ENCODE measurements around the gene ARSB.
"Not testable (repeated sequence)": the region's sequence is repeated elsewhere in the genome, so short reads cannot be mapped to it uniquely, and the experiment has no call there.

ARSB gene

GRCh38 chr5:78779262-78779661 lies 205.8 kb downstream of the ARSB start:
- DNase-seq (ENCODE audit: low spot score) = no peak

- DNase-seq (ENCODE audit: low spot score) = no peak
These were observed 206.6 kb downstream of the ARSB start for GRCh38 chr5:78778538-78778937.

- DNase-seq (ENCODE audit: low spot score) = no peak
These were observed 207.2 kb downstream of the ARSB start for GRCh38 chr5:78777901-78778300.

- no peak for DNase-seq (ENCODE audit: low spot score)
These were observed 208.5 kb downstream of the ARSB start for GRCh38 chr5:78776637-78777036.

DNA sequence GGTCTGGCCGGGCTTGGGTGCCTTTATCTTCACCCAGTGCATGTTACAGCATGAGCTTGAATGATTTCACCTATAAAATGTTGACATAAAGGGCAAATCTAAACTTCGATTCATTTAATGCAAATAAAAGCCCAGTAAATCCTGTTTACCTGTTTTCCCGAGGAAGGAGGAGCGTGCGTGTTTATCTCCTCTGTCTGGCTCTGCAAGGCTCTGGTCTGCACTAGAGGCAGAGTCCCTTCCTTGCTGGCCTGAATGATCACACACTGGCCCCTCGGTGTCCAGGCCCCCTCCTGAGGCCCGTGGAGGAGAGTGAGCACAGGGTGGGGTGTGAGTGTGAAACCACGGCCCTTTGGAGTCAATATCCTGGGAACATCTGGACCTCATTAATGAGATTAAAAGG lies 211.5 kb downstream of the ARSB start:
- DNase-seq (ENCODE audit: low spot score) = no peak

DNA sequence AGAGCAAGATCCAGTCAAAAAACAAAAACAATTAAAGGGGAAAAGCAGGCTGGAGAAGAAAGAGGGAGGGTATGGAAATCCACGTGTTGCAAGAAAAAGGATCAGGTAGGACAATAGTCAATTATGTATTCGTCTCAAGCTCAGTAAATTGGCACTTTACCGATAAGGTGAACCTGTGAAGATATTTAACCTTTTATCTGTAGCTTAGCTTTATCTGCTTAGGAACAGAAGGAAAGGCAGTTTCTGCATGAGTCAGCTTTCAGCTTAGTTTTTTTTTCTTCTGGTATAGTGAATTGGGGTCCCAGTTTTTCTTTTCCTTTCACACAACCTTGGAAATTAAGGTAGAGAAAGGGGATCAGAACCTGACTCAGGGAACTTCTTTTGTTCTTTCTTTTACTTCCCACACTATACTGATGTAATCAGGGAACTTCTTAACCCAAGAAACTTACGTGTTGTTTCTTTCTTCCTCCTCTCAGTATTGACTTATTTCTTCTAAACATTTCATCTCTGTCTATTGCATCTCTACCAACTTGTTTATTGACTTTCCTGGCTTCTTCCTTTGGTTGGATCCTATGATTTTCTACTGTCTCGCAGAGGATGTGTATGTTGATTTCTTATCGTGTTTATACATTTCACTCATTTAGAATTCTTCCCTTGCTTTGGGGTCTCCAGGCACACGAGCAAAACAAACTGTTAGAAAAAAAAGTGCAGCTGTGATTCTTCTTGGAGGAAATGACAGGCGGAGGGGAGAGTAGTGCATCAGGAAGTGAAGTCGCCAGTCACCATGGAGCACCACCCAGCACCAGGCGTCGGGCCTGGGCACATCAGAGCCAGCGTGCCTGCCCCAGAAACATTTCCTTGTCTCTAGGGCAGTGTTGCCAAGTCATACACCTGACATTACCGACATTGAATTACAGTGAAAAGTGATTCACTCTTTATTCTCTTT lies 213.6 kb downstream of the ARSB start:
- DNase-seq (ENCODE audit: low spot score) = no peak

DNA sequence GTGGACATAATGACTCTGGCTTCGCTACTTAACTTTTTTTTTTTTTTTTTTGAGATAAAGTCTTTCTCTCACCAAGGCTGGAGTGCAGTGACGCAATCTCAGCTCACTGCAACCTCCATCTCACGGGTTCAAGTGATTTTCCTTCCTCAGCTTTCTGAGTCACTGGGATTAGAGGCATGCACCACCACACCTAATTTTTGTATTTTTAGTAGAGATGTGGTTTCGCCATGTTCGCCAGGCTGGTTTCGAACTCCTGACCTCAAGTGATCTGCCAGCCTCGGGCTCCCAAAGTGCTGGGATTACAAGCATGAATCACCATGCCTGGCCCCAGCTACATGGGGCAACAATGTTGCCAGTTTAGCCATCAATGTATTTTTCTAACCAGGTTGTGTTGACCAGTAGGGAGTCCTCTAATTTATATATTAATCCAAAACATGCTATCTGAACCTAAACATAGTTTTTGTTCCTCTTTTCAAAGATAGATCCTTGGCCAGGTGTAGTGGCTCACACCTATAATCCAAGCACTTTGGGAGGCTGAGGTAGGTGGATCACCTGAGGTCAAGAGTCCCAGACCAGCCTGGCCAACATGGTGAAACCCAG lies 216.2 kb downstream of the ARSB start:
- no peak for DNase-seq (ENCODE audit: low spot score)

- DNase-seq (ENCODE audit: low spot score) = no peak
These were observed 218.7 kb downstream of the ARSB start for GRCh38 chr5:78766412-78766762.

DNA sequence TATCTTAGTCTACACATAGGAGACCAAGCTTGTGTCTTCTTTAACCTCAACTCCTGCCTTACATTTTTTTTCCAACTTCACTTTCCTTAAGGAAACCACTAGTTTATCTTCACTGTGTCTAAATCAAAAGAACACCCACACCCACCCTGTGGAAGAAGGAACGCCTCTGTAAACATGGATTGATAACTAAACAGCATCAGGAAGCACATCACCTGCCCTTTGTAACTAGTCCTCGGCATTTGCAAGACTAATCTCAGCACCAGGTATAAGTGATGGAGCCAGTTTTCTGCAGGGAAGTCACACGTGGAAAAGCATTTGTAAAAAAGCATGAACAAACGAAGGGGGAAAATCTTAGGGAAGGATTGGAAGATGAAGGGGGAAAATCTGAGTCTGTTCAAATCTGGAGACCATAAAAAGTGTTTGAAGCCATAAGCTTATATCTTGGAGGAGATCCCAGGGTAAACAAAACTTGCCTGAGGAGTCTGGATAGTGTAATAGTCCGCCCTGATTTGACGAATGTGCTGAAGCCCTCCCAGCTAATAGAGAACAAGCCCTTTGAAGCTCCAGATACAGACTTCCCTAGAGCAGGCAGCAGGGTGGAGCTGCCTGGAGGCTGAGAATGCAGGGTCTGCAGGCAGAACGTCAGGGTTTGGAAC lies 219.2 kb downstream of the ARSB start:
- DNase-seq (ENCODE audit: low spot score) = no peak

DNA sequence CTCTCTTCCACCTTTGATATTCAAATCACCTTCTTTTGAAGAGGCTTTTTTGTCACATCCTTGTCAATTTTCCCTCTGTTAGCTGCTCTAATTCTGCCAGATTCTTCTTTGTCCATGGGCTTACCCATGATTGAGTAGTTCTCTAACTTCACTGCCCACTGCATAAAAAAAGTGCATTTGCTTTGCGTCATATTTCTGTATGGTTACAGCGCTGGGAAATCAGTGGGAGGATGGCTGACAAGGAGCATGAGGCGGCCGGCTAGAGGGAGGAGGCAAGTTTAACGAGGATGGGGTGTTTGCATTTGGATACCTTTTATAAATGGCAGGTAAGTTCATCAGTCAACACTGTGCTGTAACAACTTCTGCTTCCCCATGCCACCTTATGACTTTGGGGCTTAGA lies 220.0 kb downstream of the ARSB start:
- DNase-seq (ENCODE audit: low spot score) = no peak

DNA sequence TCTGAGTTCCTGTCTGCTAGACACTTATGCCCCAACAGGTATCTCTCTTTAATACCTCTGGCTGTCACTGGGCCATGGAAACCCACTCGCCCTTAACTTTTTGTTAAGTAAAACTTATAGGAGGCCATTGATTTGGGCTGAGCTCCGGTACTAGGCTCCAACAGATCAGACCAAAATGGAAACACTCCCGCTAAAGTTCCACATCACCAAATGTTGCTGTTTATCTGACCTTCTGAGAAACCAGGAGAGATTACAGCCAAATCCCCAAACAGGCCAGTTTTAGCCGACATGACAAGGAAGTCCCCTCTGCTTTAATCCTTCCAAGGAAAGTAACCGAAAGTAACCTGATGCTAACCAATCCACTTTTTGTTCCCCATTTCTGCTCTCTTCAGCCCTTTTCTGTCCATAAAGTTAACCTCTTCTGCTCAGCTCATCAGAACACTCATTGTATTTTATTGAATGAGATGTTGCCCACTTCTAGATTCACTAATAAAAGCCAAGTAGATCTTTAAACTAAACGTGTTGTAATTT lies 221.4 kb downstream of the ARSB start:
- no peak for DNase-seq (ENCODE audit: low spot score)

GRCh38 chr5:78762743-78763142 lies 222.4 kb downstream of the ARSB start:
- DNase-seq (ENCODE audit: low spot score) = not testable (repeated sequence)

GRCh38 chr5:78761840-78762239 lies 223.3 kb downstream of the ARSB start:
- DNase-seq (ENCODE audit: low spot score) = no peak

GRCh38 chr5:78760770-78761169 lies 224.3 kb downstream of the ARSB start:
- DNase-seq (ENCODE audit: low spot score) = no peak

- DNase-seq (ENCODE audit: low spot score) = no peak
These were observed 224.7 kb downstream of the ARSB start for GRCh38 chr5:78760366-78760765.

DNA sequence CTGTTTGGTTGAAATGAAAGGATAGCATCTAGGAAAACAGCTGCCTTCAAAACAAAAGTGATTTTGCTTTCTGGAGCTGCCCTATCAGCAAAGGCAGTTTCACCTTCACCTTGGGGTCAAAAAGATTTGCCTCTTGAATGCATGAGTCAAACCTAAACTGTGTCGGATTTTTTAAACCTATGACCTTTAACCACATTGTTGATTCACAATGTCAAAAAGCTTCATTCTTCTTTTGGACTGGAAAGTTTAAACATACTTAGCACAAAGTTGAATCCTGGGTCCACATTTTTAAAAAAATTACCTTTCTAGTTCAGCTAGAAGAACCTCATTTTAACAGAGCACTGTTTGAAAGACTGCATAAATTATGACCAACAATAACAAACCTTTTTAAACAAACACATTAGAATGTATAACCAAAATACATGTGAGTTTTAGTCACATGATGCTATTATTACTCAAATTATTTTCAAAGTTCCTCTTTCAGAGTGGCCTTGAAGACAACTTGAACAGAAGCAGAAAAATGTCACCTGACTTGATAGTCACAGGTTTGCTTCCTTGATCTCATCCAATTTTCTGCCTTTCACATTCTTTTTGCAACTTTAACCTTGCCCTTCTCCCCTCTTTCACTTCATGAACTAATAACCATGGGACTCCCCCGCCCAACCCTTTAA lies 226.8 kb downstream of the ARSB start:
- no peak for DNase-seq (ENCODE audit: low spot score)

GRCh38 chr5:78757269-78758053 lies 227.6 kb downstream of the ARSB start:
- no peak for DNase-seq (ENCODE audit: low spot score)

DNA sequence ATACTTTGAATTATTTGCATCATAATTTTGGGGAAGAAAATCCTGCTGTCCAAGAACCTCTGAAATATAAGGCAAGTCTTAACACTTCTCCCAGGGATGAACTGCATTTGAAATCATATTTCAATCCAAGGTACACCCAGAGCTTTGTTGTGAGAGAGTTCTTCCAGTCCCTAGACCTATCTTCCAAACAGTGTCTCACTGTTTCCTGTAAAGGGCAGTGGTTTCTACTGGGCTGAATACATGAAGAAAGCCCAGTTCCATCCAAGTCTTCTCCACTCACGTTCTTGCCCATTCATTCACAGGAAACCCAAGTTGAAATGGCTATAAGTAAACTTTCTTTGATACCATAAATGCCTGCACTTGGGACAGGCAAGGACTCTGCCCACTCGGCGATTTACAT lies 228.3 kb downstream of the ARSB start:
- DNase-seq (ENCODE audit: low spot score) = no peak

DNA sequence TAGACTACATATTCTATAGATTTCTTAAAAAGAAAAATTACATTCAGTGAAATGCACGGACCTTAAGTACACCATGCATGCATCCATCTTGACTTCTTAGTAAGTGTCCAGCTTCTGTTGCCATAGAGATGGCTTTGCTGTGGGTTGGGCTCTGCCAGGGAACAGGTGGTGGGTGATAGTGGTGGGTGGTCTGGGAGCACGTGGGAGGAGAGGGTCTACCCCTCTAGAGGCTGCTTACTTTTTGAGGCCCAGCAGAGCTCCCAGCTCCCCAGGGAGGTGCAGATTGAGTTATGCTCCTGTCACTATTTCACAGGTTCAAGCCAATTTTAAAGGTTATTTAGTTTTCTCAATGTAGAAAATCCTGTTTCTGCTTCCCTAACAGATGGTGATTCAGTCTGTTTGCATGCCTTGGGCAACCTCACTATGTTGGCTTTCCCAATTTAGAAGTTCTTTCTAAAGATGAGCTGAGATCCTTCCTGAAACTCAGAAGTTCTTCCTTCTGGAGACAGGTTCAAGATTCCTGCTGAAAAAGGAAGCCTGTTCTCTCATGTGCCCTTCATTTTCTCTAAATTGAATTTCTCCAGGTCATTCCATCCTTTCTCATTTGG lies 229.2 kb downstream of the ARSB start:
- DNase-seq (ENCODE audit: low spot score) = no peak

- DNase-seq (ENCODE audit: low spot score) = no peak
These were observed 230.5 kb downstream of the ARSB start for GRCh38 chr5:78754655-78755054.

- DNase-seq (ENCODE audit: low spot score) = no peak
These were observed 232.0 kb downstream of the ARSB start for GRCh38 chr5:78753093-78753531.

All from CD4-positive, alpha-beta T cell treated with Interleukin-6 at 100 ng/mL for 8 hours (primary cell).